HG02943 (cell line): ENCODE measurements around the gene NCOA1.
A peak's percentile ranks its signal among the peaks of the same experiment; 100 is the strongest.
"Not testable (repeated sequence)": the region's sequence is repeated elsewhere in the genome, so short reads cannot be mapped to it uniquely, and the experiment has no call there.

Experiments used
- ATAC-seq: cut with Tn5 transposase; IDR thresholded peaks from one replicate; pipeline ENCODE4 v1.9.1; 2021; ENCODE audit warnings: mild to moderate bottlenecking, low read depth, moderate library complexity; ENCODE audit not compliant: unreplicated experiment

NCOA1 gene

GRCh38 chr2:24473626-24474025 is 17.4 kb upstream of the NCOA1 start:
- no peak for ATAC-seq

DNA sequence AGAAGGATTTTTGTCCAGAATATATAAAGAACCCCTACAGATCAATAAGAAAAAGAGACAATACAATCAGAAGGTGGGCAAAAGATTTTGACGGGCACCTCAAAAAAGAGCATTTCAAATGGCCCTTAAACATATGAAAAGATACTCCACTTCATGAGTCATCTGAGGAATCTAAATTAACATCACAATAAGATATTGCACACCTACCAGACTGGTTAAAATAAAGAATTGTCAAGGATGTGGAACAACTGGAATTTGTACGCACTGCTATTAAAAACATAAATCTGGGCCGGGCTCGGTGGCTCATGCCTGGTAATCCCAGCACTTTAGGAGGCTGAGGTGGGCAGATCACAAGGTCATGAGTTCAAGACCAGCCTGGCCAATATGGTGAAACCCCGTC is 17.0 kb upstream of the NCOA1 start:
- ATAC-seq = no peak

GRCh38 chr2:24477229-24477628 is 13.8 kb upstream of the NCOA1 start:
- no peak for ATAC-seq

- no peak for ATAC-seq
These were observed 12.8 kb upstream of the NCOA1 start for GRCh38 chr2:24478243-24478642.

DNA sequence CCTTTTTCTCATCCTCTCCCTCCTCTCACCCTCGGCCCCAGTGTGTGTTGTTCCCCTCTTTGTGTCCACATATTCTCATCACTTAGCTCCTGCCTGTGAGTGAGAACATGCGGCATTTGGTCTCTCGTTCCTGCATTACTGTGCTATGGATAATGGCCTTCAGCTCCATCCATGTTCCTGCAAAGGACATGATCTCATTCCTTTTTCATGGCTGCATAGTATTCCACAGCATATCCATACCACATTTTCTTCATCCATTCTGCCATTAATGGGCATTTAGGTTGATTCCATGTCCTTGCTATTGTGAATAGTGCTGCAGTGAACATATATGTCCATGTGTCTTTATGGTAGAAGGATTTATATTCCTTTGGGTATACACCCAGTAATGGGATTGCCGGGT is 10.8 kb upstream of the NCOA1 start:
- ATAC-seq = no peak

GRCh38 chr2:24482251-24482971 is 8.6 kb upstream of the NCOA1 start:
- ATAC-seq = no peak

- no peak for ATAC-seq
These were observed 8.1 kb upstream of the NCOA1 start for GRCh38 chr2:24482972-24483300.

GRCh38 chr2:24484677-24485076 is 6.4 kb upstream of the NCOA1 start:
- ATAC-seq = not testable (repeated sequence)

DNA sequence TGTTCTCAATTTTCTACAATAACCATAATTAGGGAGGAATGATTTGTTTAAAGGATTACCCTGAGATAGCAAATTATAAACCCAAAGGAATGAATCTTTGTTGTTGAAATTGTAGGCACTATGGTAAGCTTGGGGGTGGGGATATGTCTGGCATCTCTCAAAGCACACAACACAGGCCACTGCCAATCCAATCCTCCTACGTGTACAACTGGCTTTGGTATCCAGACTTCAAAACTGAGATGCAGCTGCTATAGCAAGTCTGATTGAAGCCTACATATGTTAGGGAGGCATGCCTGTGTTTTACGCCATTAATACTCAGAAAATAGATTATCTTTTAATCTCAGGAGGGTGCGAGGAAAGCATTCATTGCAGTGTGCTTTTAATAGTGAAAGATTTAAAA is 5.9 kb upstream of the NCOA1 start:
- no peak for ATAC-seq

GRCh38 chr2:24486636-24487205 is 4.3 kb upstream of the NCOA1 start:
- ATAC-seq = no peak

- no peak for ATAC-seq
These were observed 1.4 kb upstream of the NCOA1 start for GRCh38 chr2:24489465-24490180.

GRCh38 chr2:24490181-24490689 is 819 bp upstream of the NCOA1 start:
- no peak for ATAC-seq

DNA sequence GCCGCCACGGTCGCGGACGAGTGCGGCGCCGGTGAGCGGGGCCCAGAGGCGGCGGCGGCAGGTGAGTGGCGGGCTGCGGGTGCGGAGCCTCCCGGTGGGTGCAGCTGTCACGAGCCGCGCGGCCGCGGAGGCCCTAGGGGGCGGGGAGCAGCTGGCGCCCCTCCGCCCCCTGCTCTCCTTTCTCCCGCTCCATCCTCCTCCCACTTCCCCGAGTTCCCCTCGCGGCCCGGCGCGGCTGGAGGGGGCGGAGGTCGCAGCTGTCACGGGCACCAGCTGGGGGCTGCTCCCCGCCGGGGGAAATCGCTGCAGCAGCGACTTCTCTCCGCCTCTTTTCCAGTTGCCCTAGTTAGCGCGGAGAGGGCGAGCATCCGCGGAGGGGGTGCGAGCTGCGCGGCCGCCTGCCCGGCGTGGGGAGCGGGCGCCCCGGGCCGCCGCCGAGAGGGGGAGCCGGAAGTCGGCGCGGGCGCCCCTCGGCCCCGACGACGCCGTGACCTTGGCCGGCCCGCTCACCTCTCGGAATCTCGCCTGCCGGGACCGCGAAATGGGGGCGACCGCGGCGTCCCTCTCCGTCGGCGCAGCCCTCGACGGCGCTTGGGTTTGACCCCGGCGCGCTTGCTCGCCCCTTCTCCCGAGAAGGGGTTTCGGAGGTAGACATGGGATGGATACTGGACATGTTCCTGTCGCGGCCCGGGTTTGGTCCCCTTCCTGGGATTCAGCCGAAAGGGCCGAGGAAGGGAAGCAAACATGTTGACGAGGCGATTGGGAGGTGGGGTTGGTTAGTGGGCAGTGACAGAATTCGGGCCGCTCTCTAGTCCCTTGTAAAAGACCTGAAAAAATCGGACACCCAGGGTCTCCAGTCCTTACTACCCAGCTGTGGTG is 727 bp downstream of the NCOA1 start:
- peak; percentile 37 for ATAC-seq

DNA sequence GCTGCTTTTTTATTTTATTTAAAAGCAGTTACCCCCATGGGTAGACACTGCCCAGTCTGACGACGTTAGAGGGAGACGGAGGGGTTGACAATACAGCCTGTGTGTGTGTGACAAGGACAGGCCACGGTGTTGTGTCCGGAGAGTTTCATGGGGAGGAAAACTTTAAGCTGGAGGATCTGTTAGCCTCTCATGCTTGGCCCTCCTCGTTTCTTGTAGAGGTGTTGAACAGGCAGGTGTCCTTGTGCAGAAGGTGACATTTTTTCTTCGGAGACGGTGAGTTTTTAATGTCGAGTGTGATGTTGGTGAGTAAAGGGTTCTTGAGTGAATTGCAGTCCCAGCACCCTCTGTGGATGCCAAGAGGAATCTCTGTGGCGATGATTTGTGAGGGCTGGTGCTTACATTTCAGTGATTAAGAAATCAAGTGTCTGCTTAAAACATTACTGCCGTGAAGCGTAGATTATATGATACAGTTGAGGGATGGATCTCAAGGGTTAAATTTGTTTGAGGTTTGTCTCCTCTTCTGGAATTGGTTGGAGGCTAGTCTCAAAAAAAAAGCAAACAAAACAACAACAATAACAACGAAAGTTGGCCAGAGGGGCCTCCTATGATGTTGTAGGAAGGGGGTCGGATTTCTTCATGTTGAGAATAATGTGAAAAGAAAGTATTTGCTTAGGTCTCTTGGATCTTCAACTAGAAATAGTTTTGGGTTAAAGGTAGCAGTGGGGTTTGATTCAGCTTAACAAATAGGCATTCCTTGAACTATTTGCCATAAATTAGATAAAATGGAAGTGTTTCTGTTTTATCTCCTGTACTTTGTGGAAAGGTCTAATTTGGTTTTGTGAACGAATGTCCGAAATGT is 1.6 kb downstream of the NCOA1 start:
- no peak for ATAC-seq

GRCh38 chr2:24493713-24494112 is 2.7 kb downstream of the NCOA1 start:
- ATAC-seq = no peak

DNA sequence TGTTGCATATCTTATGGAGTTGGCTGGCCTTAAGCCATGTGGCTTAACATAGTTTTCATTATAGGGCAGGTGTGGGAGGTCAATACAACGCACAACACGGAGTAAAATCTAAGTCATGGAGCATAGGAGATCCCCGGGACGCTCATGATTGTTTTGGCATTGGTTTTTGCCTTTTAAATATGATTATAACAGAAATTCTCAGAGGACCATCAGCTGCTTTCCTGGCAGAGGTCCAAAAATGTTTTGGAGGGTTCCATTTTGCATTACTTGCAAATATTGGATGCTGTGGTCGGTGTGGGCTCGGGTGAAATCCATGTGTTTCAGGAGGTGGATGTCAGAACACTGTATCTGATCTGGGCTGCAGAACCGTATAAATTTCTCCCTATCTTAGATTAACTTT is 3.4 kb downstream of the NCOA1 start:
- no peak for ATAC-seq

DNA sequence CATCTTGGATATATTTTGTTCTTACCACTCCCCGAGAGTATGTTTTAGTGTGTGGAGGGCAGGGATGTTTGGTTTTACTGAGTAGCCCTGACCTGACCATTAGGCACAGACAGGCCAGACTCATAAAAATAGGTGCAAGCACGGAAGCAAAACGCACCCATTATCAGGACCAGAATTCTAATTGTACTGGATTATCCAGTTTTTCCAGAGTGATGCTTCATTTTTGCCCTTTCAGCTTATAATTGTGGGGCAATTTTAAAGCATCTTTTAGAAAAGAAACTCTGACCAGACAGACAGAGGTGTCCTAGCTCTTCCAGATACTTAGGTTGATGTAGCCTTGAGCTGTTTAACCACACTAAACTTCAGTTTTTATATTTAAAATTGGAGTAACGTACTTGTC is 4.4 kb downstream of the NCOA1 start:
- no peak for ATAC-seq

DNA sequence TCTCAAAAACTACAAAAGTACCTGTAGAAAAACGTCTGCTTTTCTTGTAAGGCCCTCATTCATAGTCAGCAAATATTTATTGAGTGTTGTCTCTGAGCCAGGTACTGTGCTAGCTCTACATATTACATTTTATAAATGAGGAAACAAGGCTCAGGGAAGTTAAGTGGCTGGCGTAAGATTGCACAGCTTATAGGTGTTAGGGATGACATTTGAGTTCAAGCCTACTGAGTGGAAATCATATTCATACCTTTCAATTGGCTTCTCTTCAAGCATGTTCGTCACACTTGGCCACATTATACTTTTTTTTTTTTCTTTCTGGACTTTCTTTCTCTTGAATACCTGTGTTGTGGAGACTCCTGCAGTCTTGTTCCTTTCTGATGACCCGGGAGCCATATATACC is 5.9 kb downstream of the NCOA1 start:
- no peak for ATAC-seq

DNA sequence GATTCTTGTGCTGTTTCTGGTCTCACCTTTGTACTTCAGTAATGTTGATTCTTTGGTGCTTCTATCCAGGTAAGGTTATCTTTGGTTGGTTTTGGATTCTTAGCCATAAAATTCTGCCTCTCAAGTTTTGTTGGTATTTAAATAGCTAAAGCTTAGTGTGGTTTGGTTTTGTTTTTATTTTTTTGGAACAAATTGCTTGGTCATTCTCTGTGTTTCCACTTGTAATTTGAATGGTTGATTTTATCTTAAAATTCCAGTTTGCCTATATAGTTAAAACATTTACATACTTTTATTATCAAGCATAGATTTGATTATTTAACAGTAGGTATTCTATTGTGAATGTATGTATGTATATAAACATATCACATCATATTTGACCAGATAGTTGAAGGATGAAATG is 6.6 kb downstream of the NCOA1 start:
- ATAC-seq = no peak

DNA sequence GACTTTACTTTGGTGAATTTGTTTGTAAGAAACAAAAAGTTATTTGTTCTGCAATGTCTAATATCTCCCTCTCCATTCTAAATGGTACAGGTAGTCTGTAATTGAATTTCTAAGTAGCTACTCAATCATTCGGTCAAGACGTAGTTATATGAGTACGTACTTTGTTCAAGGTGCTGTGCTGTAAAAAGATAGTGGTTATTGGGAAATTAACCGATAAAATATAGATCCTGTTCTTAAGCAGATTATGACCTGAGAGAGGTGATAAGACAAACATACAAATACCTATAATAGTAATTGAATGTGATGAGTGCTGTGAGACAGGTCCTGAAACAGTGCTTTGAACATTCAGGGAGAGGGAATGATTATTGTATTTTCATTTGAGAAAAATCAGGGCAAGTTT is 7.1 kb downstream of the NCOA1 start:
- no peak for ATAC-seq
